H1 (cell line): ENCODE data around the gene RAB26. TPM values are rescaled to one million over a fixed set of nuclear protein-coding genes. Genes with fewer than 3 reads are reported as not detected.
A peak's percentile ranks its signal among the peaks of the same experiment; 100 is the strongest.

Experiments used
- CEBPB ChIP-seq: IDR thresholded peaks from 2 replicates; pipeline ENCODE4 v1.6.1; 2012; ENCODE audit warnings: low read depth, low read length
- EGR1 ChIP-seq: IDR thresholded peaks from 2 replicates; pipeline ENCODE4 v1.6.1; 2011; ENCODE audit warnings: low read depth, low read length, borderline replicate concordance
- EP300 ChIP-seq, 2 experiments: IDR thresholded peaks; 1 replicate in 1 of 2; 2 replicates in 1 of 2; pipeline ENCODE4 v1.6.1; 2011 to 2012; ENCODE audit warnings: low read depth in 2 of 2, low read length in 2 of 2, mild to moderate bottlenecking in 2 of 2, borderline replicate concordance in 1 of 2, inconsistent platforms in 1 of 2, moderate library complexity in 1 of 2
- GABPA ChIP-seq: IDR thresholded peaks from 2 replicates; pipeline ENCODE4 v1.6.1; 2011; ENCODE audit warnings: mild to moderate bottlenecking, low read length, moderate library complexity, borderline replicate concordance; ENCODE audit not compliant: insufficient read depth
- KDM5A ChIP-seq: fragments of 200-600 bp; IDR thresholded peaks from 2 replicates; pipeline ENCODE4 v1.7.1; 2012; ENCODE audit warnings: mild to moderate bottlenecking, low read length, inconsistent platforms, mixed read lengths
- RAD21 ChIP-seq, 2 experiments: IDR thresholded peaks in 1 of 2; conservative IDR thresholded peaks in 1 of 2; 2 replicates each; pipeline ENCODE4 v1.6.1; 2011; ENCODE audit warnings: low read depth in 2 of 2, low read length in 2 of 2, improper control_type of control experiment in 1 of 2, inconsistent platforms in 1 of 2, mild to moderate bottlenecking in 1 of 2, moderate library complexity in 1 of 2
- TCF12 ChIP-seq: IDR thresholded peaks from 2 replicates; pipeline ENCODE4 v1.6.1; 2011; ENCODE audit warnings: low read depth, mild to moderate bottlenecking, low read length
- polyA plus RNA-seq, 7 experiments: library from polyadenylated mRNA; depleted of rRNA in 3 of 7; stranded (reverse) in 5 of 7; unstranded in 2 of 7; fragments of >200 nt in 5 of 7; fragments of 200-250 nt in 2 of 7; gene quantifications; 1 replicate in 5 of 7; 2 replicates in 1 of 7; 4 replicates in 1 of 7; pipeline versions ENCODE4 v1.2.1 to v1.2.3, GENCODE V29; 2011 to 2013; ENCODE audit warnings: missing spikeins in 2 of 7, mixed read lengths in 2 of 7
- total RNA-seq: library from RNA; stranded (reverse); fragmentation: NEBNext Ultra II Directional; extraction: Animal tissue kit (Norgen Biotek cat#: 25700); gene quantifications from 2 replicates; pipeline ENCODE4 v1.2.1, GENCODE V29; 2021
- TF ChIP-seq, protein P1 (sequence below): IDR thresholded peaks from 2 replicates; pipeline ENCODE4 v1.6.1; 2012; ENCODE audit warnings: inconsistent platforms

Gene RAB26
- total and polyA plus RNA-seq, 2 of the 8 experiments (the other 6 are each of a cell fraction or from before 2014, with no cell fraction given) = 4.3 to 5.4 TPM

DNA sequence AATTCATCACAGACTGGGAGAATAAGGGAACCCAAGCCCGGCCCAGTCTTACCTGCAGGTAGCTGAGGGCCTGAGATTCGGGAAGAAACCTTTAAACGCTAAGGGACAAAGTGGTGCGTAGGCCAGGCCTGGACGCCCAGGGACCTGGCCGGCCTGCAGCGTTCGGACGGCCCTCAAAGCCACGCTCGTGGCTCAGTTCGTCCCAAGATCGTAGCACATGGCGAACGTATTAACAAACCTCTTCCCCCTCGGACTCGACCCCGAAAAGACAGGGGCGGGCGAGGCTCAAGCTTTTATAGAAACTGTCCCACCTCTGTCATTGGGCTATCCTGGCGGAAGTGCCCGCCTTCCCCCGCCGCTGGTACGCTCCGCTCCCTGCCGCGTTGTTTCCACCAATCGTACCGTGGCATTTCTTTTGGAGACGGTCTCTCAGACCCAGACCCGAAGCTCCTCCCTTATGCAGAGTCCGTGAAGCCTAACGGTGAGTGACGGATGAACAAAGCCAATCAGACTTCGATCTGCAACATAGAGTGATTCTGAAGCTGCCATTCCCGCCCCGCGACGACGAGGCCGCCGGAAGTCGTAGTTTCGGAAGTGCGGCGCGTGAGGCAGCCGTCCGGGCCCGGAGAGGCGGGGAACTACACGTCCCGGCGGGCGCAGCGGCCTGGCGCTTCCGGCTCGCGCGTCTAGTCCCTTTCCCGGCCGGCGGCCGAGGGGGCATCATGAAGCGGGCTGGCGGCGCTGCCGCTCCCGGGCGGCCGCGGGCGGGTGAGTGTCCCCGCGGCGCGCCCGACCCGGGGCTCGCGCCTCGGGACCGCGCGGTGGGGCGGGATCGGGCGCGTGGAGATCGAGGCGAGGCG is 6.9 kb downstream of the RAB26 start, which contains the start of gene TRAF7 (continued):
- TF ChIP-seq RAD21 (IDR thresholded peaks at IDR 0.05 in 1 of 2, conservative IDR thresholded peaks at IDR 0.05 in 1 of 2; ENCODE audit: low read depth in 2 of 2, low read length in 2 of 2) = no peak
- TF ChIP-seq TCF12 = 0 out of 2 replicates have a peak, but pooled peaks have one; percentile 52
- TF ChIP-seq EP300 (IDR thresholded peaks at IDR 0.05; ENCODE audit: borderline replicate concordance in 1 of 2, low read depth in 2 of 2, low read length in 2 of 2) = no peak
- 0 out of 2 replicates have a peak, but pooled peaks have one; percentile 32 for TF ChIP-seq EGR1
- TF ChIP-seq, protein P1, sequence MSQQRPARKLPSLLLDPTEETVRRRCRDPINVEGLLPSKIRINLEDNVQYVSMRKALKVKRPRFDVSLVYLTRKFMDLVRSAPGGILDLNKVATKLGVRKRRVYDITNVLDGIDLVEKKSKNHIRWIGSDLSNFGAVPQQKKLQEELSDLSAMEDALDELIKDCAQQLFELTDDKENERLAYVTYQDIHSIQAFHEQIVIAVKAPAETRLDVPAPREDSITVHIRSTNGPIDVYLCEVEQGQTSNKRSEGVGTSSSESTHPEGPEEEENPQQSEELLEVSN = peak; percentile 32; the same call in 1 of the 2 replicates
- peak; percentile 87; the same call in 1 of the 2 replicates for TF ChIP-seq GABPA
- TF ChIP-seq KDM5A = no peak
- TF ChIP-seq CEBPB = no peak
